HG03575 (cell line): ENCODE results near the gene SEMA3E.
"Not testable (repeated sequence)": the region's sequence is repeated elsewhere in the genome, so short reads cannot be mapped to it uniquely, and the experiment has no call there.

Experiments used
- ATAC-seq: cut with Tn5 transposase; IDR thresholded peaks from one replicate; pipeline ENCODE4 v1.9.1; 2021; ENCODE audit not compliant: unreplicated experiment, insufficient number of reproducible peaks, low FRiP score; ENCODE audit errors: extremely low read depth

The SEMA3E gene

DNA sequence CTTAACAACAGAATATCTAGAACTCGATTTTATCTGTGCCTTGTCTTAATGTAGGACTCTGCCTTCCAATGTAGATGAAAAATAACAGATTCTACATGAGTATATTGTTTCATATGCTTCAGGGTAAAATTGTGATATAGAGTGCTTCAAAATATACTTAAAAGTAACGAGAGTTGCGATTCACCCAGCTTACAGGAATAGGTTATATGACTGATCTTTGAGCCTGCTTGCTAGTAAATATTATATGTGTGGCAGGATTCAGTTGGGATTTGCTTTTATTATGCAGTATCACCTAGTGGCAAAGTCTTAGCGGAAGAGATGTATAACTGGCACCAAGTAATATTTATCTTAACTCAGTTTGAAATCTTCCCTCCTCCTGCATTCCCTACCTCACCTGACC lies 183.3 kb downstream of the SEMA3E start:
- no peak for ATAC-seq

DNA sequence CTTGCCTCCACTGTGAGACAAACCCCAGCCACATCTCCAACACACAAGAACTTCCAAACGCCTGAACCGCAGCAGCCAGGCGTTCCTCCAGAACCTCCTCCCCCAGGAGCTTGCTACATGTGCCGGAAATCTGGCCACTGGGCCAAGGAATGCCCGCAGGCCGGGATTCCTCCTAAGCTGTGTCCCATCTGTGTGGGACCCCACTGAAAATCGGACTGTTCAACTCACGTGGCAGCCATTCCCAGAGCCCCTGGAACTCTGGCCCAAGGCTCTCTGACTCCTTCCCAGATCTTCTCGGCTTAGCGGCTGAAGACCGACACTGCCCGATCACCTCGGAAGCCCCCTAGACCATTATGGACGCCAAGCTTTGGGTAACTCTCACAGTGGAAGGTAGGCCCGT lies 187.1 kb downstream of the SEMA3E start:
- not testable (repeated sequence) for ATAC-seq

DNA sequence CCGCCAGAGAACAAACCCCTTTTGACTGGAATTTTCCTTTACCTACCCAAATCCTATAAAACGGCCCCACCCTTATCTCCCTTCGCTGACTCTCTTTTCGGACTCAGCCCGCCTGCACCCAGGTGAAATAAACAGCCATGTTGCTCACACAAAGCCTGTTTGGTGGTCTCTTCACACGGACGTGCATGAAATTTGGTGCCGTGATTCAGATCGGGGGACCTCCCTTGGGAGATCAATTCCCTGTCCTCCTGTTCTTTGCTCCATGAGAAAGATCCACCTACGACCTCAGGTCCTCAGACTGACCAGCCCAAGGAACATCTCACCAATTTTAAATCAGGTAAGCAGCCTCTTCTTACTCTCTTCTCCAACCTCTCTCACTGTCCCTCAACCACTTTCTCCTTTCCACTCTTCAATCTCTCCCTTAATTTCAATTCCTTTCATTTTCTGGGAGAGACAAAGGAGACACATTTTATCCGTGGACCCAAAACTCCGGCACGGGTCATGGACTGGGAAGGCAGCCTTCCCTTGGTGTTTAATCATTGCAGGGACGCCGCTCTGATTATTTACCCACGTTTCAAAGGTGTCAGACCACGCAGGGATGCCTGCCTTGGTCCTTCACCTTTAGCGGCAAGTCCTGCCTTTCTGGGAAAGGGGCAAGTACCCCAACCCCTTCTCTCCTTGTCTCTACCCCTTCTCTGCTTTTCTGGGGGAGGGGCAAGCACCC lies 188.8 kb downstream of the SEMA3E start:
- ATAC-seq = not testable (repeated sequence)

DNA sequence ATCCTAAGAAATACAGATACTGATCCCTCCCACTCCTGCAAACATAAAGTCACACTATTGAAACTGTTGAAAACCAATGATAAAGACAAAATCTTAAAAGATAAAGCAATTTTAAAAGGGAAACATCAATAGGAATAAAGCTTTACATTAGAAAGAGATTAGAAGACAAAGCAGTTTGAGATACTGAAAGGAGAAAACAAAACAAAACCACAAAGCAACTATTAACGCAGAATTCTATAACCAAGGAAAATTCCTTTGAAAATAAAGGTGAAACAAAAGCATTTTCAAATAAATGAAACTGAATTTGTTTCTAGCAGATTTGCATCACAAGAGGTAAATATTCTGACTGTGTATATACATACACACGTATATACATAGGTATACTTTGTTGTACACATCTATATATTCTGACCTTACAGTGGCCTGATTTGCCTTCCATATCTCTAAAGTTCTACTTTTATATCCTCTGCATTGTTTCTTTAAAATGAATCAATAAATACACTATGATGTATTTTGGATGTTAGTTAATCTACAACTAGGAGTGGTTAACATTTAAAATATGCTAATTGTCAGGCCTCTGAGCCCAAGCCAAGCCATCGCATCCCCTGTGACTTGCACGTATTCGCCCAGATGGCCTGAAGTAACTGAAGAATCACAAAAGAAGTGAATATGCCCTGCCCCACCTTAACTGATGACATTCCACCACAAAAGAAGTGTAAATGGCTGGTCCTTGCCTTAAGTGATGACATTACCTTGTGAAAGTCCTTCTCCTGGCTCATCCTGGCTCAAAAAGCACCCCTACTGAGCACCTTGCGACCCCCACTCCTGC lies 189.6 kb downstream of the SEMA3E start:
- ATAC-seq = not testable (repeated sequence)

DNA sequence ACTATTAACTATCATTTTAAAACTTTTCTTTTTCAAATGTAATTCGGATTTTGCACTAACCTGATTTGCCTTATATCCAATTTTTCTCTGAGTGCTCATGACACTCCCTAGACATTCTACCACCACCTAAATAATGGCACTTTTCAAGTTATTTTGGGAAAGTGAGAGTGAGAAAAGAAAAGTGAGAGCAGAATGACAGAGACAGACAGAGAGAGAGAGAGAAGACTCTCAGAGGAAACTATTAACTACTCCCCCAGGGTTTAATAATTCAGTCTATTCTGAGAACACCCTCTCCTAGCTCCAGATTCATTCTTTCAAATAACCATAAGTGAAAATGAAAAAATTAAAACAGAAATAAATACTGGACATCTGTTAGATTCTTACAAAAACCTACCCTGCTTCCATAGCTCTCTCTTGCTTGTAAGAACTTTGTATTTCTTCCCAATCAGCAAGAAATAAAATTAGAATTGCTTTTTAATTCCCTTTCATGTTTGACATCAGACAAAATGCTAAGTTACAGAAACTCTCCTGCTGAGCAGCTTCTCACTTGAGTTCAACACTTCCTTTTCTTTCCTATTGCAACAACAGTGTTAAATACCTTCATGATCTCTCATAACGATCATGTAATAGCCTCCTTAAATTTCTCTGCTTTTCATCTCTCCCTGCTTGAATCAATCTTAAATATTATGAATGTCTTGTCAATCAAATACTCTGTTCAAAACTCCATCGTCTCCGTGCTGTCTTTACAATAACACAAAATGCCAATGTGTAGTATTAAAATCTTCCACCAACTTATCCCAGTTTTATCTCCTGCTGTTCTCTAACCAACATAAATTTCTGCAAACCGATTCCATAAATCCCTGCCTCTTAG lies 191.7 kb downstream of the SEMA3E start:
- ATAC-seq = peak; percentile 90

DNA sequence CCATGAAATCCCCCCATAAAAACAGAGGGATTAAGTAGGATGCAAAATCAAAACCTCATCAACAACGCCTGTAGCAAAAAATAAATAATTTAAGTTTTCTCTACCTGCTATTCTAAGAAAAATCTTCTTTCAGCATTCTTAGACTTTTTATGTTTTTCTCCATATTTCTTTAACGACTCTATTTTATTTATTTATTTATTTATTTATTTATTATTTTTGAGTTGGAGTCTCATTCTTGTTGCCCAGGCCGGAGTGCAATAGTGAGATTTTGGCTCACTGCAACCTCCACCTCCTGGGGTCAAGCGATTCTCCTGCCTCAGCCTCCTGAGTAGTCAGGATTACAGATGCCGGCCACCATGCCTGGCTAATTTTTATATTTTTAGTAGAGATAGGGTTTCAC lies 192.5 kb downstream of the SEMA3E start:
- ATAC-seq = no peak

DNA sequence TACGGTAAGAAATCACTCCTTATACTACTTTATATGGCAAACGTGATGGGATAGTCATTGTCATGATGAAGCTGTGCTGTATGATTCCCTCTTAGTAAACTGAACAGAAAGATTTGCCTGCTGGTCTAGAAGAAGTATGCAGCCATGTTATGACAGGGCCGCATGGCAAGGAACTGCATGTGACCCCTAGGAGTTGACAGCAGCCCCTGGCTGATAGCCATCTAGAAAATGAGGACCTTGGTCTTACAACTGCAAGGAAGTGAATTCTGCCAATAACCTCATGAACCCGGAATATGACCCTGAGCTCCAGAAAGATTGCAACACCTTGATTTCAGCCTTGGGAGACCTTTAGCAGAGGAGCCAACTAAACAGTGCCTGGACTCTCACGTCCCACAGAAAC lies 193.3 kb downstream of the SEMA3E start:
- no peak for ATAC-seq

DNA sequence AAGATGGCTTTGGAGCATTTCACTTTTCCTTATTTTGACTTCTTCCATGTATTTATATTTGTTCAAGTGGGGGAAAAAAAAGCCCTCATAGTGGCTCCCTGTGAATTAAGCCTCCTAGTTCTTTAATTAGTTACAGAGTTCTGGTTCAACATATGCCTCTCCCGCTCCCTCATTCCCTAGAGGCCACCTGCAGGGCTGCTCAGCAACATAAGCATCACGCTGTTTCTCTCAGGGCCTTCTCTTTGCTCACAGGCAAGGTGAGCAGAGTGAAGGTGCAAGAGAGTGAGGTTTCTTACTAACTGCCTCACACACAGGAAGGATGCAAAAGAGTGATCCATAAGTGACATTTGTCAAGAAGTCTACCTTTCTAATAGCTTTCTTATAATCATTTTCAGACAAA lies 196.7 kb downstream of the SEMA3E start:
- no peak for ATAC-seq

DNA sequence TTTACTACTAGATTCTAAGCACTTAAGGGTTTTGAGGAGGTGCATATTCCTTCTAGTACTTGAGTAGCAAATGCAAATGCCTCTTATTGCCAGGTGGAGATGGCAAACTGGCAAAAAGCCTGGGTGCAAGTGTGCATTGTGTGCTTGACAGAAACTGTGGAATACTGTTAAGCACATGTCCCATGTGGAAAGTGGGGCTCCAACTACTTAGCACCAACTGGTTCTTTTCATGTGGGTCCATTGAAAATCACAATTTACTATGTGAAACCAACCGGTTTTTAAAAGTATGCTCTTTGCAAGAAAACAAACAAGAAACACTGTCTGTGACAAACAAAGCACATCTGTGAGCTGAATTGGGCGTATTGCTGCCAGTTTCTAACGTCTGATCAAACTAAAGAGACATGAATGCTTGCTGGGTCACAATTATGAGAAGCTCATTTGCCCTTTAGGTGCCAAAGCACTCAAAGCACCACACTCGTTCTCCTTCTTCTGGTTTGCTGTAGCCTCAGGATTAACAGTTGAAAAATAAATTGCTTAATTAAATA lies 197.4 kb downstream of the SEMA3E start:
- ATAC-seq = no peak

DNA sequence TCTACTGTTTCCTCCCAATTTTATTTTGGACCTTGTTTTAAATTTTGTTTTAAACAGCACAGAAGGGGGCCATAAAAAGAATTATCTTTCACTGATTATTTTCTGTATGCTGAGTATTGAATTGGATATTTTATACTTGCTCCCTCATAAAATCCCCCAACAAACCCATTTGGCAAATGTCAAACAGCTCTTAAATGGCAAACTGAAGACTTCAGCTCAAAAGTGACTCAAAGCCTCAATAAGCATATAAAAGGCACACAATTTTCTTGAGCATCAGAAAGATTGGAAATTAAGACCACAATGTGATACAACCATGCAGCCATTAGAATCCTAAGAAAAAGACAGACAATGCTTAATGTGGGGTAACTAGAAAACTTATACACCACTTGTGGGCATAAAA lies 199.2 kb downstream of the SEMA3E start:
- no peak for ATAC-seq

DNA sequence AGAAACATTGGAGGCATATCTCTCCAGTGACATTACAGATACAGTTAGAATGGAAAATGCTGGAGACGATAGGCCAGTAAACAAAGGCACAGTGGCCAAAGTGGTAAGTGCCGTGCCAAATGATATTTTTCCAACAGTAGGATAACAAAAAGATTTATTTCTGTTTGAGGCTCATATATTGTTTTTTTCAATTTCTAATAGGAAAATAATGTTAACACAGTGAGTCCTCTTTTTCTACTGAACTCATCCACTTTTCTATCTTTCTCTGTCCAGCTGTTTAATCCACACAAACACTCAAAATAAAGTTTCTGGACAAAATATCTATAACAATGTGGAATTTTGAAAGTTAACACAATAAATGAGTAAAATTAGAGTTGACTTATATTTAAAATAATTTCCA lies 201.3 kb downstream of the SEMA3E start:
- no peak for ATAC-seq

DNA sequence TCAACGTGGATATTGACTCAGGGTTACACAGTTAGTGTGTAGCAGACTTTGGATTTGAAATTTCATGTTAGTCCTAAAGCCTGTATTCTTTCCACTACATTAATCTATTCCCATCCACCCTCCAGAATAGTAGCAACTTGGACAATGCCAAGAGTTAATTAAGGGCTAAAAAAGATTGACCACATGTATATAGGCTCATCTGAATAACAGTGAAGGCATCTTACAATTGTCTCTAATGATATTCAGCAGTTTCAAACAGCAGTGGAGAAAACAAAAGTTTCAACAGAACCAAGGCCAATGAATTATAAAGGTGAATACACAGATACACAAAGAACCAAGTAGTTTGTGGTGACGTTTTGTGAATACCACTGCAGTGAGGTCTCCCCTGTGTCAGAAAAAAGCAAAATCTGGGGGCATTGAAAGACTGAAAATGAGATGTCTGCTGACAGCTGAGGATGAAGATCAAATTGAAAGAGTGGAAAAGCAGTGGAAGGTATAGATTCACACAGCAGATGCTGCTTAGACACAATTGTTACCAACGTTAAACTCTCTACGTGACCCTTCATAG lies 202.8 kb downstream of the SEMA3E start:
- no peak for ATAC-seq

DNA sequence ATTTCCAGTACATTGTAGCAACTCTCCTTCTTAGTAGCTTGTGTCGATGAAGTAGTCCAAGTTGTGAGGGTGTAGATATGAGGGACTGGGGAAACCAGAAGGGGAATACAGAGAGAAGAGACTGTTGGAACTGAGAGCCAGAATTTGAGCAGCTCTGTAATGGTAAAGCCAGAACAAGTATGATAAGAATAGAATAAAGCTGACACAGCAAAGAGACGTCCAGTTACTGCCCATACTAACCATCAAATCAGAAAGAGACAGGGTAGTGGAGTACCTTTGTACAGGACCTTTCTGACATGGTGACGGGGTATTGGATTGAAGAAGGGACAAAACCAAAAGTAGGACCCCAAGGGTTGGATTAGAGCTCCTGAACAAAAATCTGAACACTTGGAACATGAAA lies 206.0 kb downstream of the SEMA3E start:
- ATAC-seq = no peak

DNA sequence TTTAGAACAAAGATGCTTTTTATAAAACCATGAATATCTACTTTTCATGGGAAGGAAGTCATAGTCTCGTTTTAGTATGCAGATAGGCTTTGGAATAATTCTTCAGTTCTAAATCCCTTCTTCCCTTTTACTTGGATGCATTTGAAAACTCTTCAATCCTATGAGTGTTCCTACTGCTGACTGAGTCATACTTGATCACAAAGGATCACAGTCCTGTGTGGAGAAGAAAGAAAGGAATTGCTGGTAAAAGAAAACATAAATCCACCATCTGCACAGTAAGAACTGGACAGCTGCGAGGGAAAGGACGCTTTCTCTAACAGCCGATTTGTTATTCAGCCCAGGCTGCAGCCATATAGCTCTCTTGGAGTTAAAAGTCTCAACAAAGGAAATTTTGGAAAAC lies 209.9 kb downstream of the SEMA3E start:
- ATAC-seq = no peak

DNA sequence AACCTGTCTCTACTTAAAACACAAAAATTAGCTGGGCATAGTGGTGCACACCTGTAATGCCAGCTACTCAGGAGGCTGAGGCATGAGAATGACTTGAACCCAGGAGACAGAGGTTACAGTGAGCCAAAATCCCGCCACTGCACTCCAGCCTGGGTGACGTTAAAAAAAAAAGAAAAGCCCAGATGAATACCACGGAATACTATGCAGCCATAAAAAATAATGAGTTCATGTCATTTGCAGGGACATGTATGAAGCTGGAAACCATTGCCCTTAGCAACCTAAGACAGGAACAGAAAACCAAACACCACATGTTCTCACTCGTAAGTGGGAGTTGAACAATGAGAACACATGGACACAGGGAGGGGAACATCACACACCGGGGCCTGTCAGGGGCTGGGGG lies 218.7 kb downstream of the SEMA3E start:
- ATAC-seq = not testable (repeated sequence)

DNA sequence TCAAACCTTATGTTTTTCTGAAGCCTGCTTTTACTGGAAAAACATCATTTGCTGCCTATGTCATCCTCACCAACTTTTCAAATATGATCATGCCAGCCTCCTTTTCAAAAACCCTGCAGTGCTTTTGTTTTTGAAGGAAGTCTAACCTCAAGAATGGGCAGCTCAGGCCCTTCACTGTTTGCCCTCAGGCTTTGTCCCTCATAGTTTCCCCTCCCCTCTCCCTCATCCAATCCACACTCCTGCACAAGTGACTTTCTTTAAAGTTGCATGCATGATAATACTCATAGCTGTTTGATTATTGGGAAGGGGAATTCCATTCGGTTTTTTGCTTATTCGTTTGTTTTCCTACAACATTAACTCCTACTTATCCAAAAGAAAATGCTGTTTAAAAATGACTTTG lies 219.4 kb downstream of the SEMA3E start:
- no peak for ATAC-seq

DNA sequence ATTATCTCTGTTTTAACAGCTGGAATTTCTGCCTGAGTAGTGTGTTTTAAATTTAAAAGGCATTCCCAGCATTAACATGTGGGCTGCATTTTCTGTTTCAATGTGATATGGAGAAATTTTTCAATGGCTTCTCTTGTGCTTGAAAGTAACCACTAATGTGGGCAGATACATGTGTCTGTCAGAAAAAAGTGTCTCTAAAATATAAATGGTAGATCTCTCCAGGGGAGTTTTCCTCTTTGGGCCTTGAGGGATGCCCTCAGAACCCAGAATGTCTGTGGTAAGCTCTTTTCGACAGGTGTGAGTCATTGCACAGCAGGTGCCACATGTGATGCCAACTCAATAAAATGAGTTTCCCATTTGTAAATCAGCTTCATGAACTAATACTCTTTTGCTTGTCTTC lies 221.1 kb downstream of the SEMA3E start:
- no peak for ATAC-seq

DNA sequence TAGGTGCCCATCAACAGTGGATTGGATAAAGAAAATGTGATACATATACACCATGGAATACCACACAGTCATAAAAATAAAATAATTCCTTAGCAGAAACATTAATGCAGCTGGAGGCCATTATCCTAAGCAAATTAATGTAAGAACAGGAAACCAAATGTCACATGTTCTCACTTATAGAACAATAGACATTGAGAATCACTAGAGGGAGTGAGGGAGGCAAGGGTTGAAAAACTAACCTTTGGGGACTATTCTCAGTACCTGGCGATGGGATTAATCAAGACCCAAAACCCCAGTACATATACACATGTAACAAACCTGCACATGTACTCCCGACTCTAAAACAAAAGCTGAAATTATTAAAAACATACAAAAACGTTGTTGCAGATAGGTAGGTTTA lies 222.6 kb downstream of the SEMA3E start:
- ATAC-seq = no peak

DNA sequence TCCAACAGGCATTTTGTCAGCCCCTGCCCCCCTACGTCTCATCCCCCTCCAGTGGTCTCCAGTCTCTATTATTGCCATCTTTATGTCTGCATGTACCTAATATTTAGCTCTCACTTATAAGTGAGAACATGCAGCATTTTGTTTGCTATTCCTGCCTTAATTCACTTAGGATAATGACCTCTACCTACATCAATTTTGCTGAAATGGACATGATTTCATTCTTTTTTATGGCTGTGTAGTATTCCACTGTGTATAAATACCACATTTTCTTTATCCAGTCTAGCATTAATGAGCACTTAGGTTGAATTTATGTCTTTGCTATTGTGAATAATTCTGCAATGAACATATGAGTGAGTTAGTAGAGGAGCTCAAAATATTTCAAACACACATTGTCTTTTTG lies 229.9 kb downstream of the SEMA3E start:
- ATAC-seq = no peak
